Measurements from ENCODE around the gene ANKUB1. TPM values are rescaled to one million over a fixed set of nuclear protein-coding genes. Genes with fewer than 3 reads are reported as not detected.

The ANKUB1 gene
- total and polyA plus RNA-seq, 2 donors (not counting 1 experiment from before 2014, with no cell fraction given): not detected

DNA sequence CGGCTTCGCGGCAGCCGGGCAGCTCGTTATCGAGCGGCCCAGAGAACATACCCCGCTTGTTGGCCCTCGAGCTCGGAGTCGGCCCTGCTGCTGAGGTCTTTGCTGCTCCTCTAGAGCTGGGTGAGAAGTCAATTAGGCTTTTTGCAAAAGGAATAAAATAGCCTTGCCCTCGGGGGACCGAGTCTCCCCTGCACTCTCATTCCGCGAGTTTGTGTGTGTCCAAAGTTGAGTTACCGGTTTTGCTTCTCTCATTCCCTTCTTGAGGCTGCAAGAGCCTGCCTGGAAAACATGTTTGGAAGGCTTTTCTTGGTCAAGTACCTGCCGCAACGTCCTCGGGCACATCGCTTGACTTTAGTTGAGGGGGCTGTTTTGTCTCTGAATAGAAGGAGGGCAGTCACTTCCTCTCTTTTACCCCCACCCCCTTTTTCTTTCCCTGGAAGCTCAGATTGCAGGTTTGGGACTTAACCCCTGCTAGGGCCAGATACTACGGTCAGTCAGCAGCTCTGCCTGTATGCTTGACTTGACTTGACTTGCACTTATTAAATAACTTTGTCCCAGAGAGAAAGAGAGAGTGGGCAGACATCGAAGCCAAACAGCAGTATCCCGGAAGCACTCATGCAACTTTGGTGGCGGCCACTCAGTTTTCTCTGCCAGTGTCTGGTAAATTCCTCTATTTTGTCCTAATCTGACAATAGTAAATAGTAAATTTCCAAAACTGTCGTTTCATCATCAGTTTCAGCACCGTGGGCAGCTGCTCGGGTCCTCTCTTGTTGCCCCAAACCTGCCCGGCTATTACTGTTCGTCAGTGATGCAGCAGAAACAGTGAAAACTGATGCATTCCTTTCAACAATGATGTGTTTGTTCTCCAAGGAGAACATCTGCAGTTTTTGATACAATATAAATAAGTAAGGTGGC, 21.3 kb upstream of the ANKUB1 start:
- Mint-ChIP-seq H3K4me1 (peaks cover 52% of the 10 kb centered on the region), H3K27ac (peak overlapping the region; percentile 100), H3K9me3 (ENCODE audit: insufficient read depth) (no peaks in the 10 kb centered on the region), H3K27me3 (no peaks in the 10 kb centered on the region), H3K4me3 (peak overlapping the region; percentile 99)
- intact Hi-C loops (cut with micrococcal nuclease): loop anchor here (1.0 to 10.0 kb wide), 5 partner anchors 61 to 819 kb away; partner anchors contain the start of genes COMMD2, EIF2A, GYG1 and HLTF
- Histone ChIP-seq H3K27ac (ENCODE audit: low read length in 2 of 2) (peak overlapping the region; percentile 94), H3K4me1 (ENCODE audit: control insufficient read depth in 2 of 2, insufficient read depth in 2 of 2, low read length in 2 of 2) (peaks cover 39% of the 10 kb centered on the region in 2 donors), H3K4me2 (replicated peaks; ENCODE audit: low read depth, low read length, poor library complexity, severe bottlenecking) (peak overlapping the region; percentile 84), H3K9me3 (ENCODE audit: control extremely low read depth in 1 of 3, control insufficient read depth in 2 of 3, insufficient read depth in 1 of 3, low read length in 2 of 3) (no peaks in the 10 kb centered on the region), H3K4me3 (ENCODE audit: control extremely low read depth in 1 of 5, extremely low read depth in 1 of 5, insufficient read depth in 1 of 5, low read depth in 2 of 5, low read length in 4 of 5) (peak overlapping the region; percentile 68 to 99 (median 94)), H3K27me3 (replicated peaks in 1 of 4; ENCODE audit: control extremely low read depth in 1 of 4, control insufficient read depth in 3 of 4, insufficient read depth in 4 of 4, low read length in 3 of 4) (no peaks in the 10 kb centered on the region), H2AFZ (ENCODE audit: insufficient read depth, low read depth, low read length, poor library complexity, severe bottlenecking) (peak overlapping the region; percentile 97), H3K36me3 (replicated peaks in 1 of 2; ENCODE audit: control extremely low read depth in 1 of 2, control insufficient read depth in 1 of 2, extremely low read depth in 1 of 2, insufficient read depth in 2 of 2, low read length in 1 of 2) (no peaks in the 10 kb centered on the region), H4K20me1 (ENCODE audit: control insufficient read depth, insufficient read depth, low read length, poor library complexity, severe bottlenecking) (peaks cover 37% of the 10 kb centered on the region), H3K9ac (ENCODE audit: low read length) (peak overlapping the region; percentile 85), H3K79me2 (ENCODE audit: control insufficient read depth, insufficient read depth, low read length) (peaks cover 56% of the 10 kb centered on the region)
- ChIA-PET POLR2A (interaction anchor here (0.8 to 1.1 kb wide), 2 partner anchors 61 to 62 kb away, joined by 3 read pairs; partner anchors contain the start of gene COMMD2), CTCF (interaction anchor here (0.6 to 2.3 kb wide), 3 partner anchors 42 to 95 kb away, joined by 4 to 12 read pairs (median 10); no protein-coding TSS in a partner anchor)
- TF ChIP-seq, protein P1, sequence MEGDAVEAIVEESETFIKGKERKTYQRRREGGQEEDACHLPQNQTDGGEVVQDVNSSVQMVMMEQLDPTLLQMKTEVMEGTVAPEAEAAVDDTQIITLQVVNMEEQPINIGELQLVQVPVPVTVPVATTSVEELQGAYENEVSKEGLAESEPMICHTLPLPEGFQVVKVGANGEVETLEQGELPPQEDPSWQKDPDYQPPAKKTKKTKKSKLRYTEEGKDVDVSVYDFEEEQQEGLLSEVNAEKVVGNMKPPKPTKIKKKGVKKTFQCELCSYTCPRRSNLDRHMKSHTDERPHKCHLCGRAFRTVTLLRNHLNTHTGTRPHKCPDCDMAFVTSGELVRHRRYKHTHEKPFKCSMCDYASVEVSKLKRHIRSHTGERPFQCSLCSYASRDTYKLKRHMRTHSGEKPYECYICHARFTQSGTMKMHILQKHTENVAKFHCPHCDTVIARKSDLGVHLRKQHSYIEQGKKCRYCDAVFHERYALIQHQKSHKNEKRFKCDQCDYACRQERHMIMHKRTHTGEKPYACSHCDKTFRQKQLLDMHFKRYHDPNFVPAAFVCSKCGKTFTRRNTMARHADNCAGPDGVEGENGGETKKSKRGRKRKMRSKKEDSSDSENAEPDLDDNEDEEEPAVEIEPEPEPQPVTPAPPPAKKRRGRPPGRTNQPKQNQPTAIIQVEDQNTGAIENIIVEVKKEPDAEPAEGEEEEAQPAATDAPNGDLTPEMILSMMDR (IDR thresholded peaks at IDR 0.05): no peak
- TF ChIP-seq EZH2 (IDR thresholded peaks at IDR 0.05; ENCODE audit: borderline replicate concordance, insufficient read depth, low read depth, low read length, poor library complexity, severe bottlenecking): no peak
- ATAC-seq (ENCODE audit: low read depth) (peak; percentile 7), DNase-seq (no peak)
- under 1% methylated on average over 19 of the region's 29 CpGs for WGBS (ENCODE audit: insufficient coverage)
